ENCODE data around the gene RAB7B. TPM values are rescaled to one million over a fixed set of nuclear protein-coding genes. Genes with fewer than 3 reads are reported as not detected.

RAB7B gene
- total RNA-seq, 1 experiment from 2014 or later = not detected

DNA sequence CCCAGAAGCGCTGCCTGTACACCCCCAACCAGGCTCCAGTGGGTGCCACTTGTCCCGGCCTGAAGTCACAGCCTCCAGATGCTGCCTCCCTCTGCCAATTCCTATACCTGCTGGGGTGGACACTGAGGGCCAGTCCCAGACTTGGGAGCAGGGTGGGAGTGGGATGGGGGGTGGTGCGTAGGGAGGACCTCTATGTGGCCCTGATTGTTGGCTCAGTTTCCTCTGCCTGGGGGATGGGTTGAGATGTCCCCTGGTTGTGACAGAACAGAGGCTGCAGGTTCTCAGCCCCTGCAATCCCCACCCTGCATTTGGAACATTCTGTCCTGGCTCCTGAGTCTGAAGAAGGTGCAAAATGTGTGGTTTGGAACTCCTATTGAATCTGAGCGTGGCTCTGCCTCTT, 27.2 kb downstream of the RAB7B start:
- no peak for DNase-seq (ENCODE audit: extremely low read depth, low read depth)

DNA sequence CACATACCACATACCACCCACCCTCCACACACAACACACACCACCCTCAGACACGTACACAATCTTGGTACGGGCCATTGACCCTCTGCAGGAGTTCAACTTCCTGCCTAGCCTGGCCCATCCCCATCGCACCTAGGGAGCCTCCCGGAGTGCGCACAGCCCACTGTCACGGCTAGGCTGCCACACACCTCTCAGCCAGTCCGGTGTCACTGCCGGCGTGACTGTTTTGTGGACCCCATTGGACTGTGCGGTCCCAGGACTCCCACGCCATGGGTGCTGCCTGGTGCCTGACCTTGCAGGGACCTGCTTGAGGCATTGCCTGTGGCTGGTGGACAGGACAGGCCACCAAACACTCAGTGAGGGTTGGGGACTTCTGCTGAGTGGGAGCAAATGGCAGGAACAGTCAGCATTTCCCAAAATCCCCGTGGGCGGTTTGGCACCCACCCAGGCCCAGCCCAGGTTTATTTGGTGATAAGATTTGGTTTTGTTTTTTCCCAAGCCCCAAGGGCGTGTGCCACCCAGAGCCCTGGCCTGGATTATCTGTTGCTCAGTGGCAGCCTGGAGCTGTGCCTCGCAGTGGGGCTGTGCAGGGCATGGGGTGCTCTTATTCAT, 27.7 kb downstream of the RAB7B start:
- DNase-seq (ENCODE audit: extremely low read depth, low read depth) = no peak

DNA sequence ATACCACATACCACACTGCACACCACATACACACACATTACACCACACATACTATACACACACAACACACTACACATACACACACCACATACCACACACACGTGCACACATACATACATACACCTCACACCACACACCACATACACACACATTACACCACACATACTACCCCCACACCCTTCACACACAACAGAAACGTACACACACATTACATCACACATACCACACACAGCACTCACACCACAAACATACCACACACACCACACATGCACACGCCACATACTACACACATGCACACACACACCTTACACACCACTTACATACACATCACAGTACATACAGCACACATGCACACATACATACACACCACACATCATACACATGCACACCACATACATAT, 28.5 kb downstream of the RAB7B start:
- no peak for DNase-seq (ENCODE audit: extremely low read depth, low read depth)

DNA sequence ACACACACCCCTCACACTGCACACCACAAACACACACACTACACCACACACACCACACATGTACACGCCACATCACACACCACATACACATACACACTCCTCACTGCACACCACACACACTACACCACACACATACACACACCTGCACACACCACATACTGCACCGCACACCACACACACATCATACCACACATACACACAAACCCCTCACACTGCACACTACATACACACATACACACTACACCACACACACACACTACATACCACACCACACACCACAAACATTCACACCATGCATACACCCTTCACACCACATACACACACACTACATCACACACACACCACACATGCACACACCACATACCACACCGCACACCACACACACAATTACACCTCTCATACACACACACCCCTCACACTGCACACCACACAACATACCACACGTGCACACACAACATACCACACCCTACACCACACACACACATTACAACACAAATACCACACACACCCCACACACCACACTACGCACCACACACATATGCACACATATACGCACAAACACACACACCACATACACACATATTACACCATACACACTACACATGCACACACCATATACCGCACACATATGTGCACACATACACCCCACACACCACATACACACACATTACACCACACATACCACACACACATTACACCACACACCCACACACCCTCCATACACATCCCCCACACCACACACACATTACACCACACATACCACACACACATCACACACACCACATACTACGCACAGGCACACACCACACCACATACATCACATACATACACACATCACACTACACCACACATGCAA, 29.6 kb downstream of the RAB7B start:
- no peak for DNase-seq (ENCODE audit: extremely low read depth, low read depth)

DNA sequence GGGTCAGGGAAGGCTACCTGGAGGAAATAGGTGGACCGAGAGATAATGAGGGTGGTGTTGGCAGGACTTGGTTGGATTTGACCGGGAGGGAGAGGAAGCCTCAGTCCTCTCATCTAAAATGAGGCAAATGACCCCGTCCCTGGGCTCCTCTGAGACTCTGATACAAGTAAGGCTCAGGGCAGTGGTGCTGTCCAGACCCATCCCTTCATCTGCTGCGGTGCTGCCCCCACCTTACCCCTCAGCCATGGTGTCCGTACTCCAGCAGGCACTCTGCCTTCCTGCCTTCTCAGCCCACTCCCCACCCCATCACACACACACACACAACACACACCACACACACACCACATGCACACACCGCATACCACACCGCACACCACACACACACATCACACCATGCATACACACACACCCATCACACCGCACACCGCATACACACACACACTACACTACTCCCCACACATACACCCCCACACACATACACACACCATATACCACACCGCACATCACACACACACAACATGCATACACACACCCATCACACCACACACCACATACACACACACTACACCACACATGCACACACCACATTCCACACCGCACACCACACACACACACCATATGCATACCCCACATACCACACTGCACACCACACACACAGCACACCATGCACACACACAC, 30.6 kb downstream of the RAB7B start:
- no peak for DNase-seq (ENCODE audit: extremely low read depth, low read depth)

DNA sequence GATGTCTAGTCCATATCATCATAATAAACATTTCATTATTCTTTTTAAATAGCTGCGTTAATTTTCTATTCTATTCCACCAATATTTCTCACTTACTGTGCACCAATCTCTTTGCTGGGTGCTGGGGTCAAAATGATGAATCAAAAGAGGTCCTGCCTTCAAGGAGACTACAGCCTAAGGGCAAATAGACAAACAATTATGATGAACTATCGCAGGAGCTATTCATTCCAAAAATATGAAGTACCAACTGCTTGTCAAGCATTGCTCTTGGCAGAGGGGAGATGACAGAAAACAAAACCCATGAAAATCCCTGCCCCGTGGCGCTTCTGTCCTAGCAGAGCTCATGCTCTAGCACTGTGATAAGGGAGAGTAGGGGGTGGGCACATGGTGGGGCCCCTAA, 31.1 kb downstream of the RAB7B start:
- no peak for DNase-seq (ENCODE audit: extremely low read depth, low read depth)

DNA sequence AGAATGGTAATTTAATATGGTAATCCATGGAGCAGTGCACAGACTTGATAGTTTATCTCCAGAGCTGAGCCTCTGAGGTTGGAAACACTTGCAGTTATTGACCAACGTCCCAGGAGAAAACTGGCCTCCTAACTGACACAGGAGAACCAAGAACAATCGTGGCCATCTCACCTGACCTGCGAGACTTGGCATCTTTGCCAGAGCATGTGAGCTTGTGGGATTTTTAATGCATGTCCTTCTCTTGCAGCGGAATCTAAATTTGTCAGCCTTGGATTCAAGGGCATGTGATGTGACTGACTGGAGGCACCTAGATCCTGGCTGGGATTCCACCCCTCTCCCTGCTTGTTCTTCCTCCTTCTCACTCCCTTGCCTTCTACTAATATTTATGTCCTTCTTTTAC, 32.1 kb downstream of the RAB7B start:
- no peak for DNase-seq (ENCODE audit: extremely low read depth, low read depth)

DNA sequence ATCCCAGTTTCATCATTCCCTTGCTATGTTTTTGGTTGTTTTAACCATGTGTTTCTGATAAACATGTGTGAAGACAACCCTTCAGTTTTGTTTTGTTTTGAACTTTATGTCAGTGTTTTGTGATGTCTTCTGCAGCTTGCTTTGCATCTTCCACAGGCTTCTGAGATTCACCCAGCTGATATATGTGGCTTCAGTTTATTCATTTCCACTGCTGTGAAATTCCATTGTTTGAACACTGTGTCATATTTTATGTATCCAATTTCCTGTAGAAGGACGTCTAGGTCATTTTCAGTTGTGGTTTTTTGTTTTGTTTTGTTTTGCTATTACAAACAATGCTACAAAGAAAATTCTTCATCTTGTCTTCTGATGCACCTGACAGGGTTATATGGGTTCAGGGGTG, 32.7 kb downstream of the RAB7B start:
- DNase-seq (ENCODE audit: extremely low read depth, low read depth) = no peak

DNA sequence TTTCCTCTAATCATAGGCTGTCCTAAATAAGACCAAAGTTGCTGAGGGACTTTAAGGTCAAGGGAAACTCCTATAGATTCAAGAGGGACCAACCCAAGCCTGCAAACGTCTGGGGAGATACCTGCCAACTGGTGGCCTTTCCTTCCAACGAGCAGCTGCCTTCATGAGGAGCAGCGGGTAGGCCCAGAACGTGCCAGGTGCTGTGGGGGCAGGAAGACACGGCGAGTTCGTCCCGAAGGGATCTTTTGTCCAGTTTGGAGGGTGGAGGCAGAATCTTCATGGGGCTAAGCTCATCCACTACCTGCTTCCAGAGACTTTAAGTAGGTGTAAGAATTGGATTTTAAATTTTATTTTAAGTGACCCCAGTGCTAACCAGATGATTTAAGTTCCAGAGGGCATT, 34.0 kb downstream of the RAB7B start:
- no peak for DNase-seq (ENCODE audit: extremely low read depth, low read depth)

DNA sequence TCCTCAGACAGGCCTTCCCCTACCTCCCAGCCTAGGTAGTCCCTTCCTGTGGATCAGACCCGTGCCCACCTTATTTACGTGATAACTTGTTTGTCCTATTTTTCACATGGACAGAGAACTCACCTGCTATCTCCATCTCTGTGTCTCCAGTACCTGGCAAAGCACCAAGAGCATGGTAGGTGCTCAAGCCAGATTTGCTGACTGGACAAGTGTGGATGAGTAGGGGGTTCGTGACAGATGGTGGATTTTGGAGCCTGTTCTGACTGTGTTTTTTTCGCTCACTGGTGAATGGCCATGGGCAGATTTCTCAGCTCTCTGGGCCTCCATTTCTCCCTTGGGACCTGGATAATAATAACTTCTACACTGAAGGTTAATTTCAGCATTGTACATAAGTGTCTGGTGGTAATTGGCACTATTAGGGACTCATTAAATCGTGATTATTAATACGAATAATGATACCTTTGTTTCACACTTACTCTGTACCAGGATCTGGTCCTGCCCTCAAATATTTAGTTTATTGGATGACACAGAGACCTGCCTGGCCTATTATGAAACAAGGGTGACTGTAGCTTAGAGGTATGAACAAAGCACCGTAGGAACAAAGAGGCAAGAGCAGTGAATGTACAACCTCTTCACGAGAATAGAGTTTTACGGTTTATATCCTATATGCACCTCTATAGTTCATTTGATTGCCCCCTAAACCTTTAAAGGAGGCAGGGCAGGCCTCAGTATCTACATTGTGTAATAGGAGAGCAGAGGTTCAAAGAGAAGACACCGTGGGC, 35.5 kb downstream of the RAB7B start:
- no peak for DNase-seq (ENCODE audit: extremely low read depth, low read depth)

DNA sequence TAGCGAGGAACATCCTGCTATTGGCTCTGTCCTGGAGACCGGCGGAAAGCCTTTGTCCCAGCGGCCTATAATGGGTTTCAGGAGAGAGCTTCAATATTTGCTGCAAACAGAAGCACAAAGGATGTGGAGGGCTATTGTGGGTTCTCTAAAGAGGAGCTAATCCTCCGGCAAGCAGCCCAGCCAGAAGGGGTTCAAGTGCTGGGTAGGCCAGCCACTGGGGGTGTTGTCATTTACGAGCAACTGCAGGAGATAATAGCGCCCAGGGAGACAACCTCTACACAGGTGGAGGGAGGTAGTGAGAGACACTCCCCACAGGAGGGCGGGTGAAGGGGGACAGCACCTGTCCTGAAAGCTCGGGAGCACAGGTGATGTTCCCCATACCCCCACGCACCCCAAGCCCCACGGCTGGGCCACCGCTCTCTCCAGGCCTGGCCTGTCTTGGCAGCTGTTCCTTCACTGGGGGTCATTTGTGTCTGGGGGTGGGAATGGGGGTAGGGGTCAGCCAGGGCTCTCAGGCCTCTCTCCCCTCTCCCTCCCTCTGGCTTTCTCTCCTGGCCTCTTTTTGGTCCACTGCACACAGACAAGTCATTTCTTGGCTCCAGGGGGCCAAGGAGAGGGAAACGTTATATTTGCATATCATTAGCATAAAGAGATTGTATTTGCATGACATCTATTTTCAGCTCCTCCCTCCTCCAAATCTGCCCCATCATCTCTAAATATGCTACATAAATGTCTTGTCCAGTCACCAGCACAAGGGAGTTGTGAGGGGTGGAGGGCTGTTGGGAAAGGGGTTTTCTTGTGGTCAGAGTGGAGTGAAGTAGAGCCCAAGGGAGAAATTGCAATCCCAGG, 37.9 kb downstream of the RAB7B start:
- DNase-seq (ENCODE audit: extremely low read depth, low read depth) = no peak

DNA sequence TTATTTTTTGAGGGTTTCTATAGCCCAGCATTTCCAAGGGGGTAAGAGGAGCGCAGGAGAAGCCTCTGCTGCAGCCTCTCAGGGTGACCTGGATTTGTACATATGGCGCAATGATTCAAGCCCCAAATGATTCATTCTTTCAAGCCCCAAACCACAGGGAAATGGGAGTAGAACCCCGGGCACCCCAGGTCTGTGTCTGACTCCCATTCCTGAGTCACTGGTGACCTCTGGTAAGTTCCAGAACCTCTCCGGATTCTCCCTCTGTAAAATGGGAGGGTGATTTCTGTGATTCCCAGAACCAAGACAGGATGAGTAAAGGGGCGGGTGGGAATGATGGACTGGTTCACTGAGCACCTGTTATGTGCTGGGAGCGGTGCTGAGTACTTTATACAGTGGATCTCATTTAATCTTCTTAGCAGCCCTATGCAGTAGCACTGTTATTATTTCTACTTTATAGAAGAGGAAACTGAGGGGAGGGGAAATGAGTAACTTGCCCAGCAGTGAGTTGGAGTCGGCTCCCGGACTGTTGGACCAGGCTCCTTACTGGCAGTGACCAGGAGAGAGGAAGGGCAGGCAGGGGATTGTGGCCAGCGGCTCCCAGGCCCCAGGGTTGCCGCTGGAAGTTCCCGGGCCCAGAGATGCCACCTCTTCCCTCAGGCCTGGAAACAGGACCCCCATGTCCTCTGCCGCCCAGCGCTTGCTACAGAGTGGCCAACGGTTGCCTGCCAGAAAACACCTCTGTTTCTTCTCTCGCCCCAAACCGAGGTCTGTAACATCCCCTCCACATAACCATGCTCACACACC, 39.6 kb downstream of the RAB7B start:
- no peak for DNase-seq (ENCODE audit: extremely low read depth, low read depth)

DNA sequence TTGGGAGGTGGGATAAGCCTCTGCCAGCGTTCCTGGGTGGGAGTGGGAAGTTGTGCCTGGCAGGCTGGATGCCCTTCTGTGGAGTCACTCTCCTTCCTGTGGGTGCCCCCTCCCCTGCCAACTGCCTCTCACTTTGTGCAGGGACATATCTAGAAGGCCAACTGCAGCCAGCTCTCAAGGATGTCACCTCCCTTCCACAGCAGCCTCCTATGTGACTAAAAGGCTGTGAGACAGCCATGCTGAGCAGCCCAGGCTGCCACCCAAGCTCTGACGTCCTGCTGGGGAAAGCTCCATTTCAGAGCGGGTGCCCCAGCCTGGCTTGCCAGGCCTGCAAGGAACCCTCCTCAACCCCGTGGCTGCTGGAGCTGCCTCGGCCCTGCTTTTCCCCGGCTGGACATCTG, 40.4 kb downstream of the RAB7B start:
- DNase-seq (ENCODE audit: extremely low read depth, low read depth) = no peak

DNA sequence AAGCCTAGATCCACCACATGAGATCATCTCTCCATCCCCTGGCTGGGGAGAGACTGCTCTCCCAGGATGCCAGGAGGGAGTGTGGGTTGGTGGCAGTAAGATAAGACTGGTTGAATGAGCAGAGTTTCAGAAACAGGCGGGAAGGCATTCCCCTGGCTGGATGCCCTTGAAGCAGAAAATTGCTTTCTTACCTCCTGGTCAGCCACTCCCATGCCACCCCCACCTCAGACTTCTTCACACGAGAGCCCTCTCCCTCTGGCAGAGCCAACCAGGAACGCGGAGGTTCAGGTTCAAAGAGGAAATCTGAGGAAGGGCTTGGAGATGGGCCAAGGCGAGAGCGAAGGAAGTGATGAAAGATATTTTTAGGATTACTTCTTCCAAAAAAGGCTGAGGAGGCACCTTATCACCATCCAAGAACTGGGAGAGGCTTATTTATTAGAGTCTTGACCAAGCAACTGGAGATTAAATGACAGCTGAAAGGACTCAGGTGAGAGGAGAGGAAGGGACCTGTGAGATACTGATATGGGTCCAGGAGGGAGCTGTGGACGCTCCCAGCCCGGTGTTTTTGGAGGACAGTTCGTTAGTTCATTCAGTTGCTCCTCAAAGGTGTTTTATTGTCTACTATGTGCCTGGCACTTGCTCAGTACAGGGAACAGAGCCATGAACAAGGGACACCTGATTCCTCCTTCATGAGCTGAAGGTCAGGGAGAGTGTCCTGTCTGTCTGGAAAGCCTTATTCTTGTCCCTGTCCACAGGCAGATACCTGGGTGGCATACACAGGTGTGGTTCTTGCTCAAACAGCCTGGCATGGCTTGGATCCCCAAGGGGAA, 41.0 kb downstream of the RAB7B start:
- DNase-seq (ENCODE audit: extremely low read depth, low read depth) = no peak

DNA sequence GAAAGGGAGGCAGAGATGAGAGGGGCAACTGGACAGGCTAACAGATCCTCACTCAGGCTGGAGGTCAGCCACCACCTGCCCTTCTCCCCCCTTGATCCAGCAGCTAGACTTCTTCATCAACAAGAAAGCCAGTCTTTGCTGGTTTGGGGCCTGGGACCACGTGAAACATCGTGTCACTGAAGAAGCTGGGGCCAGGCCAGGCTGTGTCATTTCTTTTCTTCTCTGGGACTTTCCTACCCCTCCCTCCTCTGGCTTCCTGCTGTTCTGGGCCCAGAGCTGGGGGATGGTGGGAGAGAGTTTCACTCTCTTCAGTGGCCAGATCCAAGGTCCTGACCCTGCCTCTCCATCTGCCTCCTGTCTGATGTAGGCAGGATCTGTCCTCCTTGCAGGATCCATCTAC, 41.8 kb downstream of the RAB7B start:
- DNase-seq (ENCODE audit: extremely low read depth, low read depth) = no peak

DNA sequence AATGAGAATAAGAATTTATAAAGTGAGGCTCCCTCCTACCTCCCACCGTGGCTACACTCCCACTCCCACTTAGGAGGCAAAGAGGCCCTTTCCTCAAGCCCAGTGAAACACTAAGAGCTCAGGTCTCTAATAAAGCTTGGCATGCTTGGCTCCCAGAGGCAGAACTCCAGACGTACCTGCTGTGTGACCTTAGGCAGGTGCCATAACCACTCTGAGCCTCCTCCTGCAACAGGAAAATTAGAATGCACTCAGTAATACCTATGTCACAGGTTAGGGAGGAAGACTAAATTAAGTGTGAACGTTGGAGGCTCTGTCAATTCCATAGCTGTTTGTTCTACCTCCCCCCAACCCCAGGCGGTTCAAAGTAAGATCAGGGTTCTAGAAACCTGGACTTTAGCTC, 43.4 kb downstream of the RAB7B start:
- DNase-seq (ENCODE audit: extremely low read depth, low read depth) = no peak

DNA sequence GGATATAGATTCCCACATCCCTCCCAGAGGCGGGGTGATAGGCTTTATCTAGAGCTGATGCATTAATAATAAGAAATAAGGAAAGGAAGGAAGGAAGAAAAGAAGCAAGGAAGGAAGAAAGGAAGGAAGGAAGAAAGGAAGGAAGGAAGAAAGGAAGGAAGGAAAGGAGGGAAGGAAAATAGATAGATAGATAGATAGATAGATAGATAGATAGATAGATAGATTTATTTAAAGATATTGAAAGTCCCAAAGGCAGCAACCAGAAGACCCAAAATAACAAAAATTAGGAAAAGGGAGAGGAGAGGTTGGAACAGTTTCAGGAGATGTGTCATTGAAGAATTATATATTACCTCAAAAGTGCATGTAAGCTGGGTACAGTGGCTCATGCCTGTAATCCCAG, 47.7 kb downstream of the RAB7B start:
- no peak for DNase-seq (ENCODE audit: extremely low read depth, low read depth)

DNA sequence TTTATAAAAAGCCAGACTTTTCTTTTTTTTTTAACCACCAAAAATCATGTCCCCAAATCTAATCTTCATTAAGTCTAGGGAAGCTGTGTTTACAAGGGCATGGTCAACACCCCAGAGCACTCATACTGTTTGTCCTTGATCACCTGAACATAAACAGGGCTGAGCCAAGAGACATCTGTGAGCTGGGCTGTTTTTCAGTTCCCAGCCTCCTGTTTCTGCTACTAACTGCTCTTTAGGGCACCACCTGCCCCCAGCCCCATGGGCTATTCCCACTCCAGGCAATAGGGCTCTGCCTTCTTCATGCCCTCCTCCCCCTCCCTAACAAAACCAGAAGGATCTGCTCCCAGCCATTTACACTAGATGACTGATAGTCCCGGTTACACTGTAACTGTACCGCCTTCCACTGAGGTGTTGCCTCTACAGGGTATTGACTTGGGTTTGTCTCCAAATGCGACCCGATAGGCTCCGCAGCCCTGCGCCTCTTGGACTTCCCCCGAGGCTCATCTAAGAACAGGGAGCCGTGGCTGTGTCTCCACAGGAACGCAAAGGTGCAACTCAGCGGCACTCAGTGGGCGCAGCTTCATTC, 48.3 kb downstream of the RAB7B start:
- DNase-seq (ENCODE audit: extremely low read depth, low read depth) = no peak
